Measurements from ENCODE around the gene PER2.

Gene PER2

DNA sequence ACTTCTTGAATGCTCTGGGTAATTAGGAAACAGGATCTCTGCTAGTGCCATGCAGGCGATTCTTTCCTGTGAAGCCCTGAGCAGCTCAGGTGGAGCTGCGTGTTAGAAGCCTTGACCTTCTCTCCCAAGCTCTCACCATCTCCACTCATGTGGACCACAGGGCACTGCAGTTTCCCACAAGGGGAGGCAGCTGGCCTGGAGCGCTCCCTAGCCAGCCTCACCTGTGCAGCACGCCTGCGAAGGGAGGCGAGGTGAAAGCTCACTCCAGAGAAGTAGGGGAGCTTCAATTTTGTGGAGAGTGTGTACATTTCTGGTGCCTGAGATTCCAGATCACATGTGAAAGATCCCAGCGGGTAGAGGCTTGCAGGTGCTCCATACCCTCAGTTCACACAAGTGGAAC, 37.5 kb downstream of the PER2 start:
- DNase-seq (ENCODE audit: low spot score): no peak

DNA sequence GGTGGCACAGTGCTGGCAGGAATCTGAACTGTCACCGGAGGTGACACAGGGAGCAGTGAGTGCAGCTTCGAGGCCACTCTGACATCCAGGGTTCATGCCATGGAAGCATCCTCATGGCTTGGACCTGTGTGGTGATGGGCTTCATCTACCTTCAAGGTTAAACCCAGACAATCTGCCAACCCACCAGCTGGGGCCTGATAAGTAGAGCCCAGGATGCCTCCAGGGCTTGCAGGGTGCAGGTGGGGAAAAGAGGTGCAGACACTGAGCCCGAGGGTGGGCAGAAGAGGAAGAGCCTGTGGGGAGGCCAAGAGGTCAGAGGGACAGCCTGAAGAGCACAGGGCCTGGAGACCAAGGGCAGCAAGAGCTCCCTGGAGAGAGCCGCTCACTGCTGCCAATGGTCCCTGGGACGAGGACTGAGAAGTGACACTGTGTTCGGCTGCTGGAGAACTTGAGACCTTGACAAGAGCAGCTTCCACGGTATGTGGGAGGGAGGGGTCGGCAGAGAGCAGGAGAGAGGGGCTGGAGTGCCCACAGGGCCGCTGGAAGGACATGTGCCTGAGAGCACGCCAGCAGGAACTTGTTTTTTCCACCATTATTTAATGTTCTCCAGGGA, 40.5 kb downstream of the PER2 start:
- no peak for DNase-seq (ENCODE audit: low spot score)

DNA sequence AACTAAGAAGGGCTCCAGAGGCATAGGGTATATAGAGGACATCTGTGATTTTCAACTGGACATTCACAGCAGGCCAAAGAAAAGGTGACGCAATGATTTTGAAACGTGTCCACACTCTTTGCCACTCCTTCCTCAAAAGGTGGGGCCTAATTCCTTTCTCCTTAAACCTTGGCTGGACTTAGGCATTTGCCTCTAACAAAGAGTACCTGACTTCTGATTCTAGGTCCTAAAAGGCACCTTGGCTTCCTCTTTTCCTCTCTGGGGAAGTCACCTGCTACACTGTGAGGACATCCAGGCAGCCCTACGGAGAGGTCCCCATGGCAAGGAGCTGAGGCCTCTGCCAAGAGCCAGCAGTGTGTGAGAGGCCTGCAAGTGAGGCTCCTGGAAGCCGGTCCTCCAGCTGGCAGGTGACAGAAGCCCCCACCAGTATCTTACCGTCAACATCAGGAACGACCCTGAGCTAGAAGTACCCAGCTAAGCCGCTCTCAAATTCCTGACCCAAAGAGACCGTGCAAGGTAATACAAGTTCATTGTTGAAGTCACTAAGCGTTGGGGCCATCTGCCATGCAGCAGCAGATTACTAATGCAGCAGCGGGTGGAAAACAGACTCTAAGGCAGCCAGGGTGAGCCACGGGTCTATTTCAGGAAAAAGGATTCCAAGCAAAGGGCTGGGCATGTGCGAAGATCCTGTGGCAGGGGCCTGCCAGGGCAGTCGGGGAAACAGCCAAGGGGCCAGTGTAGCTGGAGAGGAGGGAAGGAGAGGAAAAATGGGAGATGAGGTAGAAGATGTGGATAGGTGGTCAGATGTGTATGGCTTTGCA, 41.2 kb downstream of the PER2 start:
- DNase-seq (ENCODE audit: low spot score): no peak

DNA sequence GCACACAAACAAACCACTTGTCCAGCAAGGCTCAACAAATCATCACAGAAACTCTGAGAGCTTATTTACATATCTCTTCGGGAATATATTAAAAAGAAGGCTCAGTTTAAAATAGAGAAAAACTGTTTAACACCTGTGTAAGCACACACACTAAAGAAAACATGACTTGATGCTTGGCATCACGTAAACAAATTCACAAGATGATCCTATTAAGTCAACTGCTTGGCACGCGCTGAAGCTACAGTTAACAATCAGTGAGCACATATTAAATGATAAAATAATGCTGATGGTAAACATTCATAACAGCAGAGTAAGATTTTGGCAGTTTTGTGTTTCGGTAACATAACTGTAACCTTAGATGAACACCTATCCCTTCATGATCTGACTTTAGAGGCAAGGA, 44.3 kb downstream of the PER2 start:
- DNase-seq (ENCODE audit: low spot score): no peak

DNA sequence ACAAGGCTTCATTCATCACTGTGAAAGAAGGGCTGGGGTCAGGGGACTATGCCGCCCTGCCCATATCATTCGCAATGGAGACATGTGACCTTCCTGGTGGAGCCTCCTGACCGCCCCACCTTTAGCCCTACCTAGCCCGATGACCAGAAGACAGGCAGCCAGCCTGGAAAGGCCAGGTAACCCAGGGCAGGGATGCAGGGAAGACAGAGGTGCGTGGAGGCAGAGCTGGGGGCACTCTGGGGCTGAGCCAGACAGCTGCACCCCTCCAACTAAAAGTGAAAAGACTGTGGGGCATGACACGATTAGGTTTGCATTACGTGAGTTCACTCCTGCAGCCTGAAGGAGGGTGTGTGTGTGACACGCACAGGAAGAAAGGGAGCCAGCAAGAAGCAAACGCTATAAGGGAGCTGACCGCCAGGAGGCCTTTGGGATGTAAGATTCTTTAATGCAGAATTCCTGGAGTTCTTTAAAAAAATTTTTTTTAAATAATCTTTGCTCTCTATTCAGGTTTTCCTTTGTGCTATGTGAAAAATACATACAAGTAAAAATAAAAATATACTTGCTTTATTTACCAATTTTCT, 44.8 kb downstream of the PER2 start:
- DNase-seq (ENCODE audit: low spot score): no peak

DNA sequence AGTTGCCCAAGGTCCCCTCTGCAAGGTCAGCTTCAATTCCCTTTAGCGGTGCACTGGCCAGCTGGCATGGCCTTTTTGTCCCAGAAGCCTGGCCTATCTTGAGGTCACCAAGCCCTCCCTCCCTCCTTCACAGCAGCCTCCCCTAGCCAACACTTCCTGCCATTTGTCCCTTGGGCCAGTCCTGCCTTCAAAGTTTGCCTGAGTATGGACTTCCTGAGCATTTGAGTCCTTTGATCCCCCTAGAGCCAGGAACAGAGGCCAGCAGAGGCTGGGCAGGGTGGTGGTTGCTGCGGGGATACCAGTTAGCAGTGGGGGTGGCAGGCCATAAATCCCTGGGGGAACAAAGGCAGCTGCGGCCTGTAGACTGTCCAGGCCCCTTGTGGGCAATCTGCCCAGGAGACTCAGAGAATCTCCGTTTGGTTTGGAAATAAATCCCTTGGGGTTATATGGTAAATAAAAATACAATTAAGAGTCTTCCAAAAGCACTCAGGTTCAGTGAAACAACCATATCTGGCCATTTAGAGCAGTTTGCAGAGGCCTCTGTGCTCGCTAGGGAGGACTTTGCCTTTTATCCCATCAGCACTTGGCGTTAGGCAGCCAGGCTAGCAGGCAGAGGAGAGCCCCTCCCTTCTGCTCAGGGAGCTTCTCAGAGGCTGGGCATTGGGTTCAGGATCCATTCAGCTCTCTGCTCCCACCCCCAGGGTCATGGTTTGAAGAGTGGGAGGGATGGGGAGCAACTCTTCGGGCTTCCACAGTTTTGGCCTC, 45.5 kb downstream of the PER2 start:
- DNase-seq (ENCODE audit: low spot score): no peak

DNA sequence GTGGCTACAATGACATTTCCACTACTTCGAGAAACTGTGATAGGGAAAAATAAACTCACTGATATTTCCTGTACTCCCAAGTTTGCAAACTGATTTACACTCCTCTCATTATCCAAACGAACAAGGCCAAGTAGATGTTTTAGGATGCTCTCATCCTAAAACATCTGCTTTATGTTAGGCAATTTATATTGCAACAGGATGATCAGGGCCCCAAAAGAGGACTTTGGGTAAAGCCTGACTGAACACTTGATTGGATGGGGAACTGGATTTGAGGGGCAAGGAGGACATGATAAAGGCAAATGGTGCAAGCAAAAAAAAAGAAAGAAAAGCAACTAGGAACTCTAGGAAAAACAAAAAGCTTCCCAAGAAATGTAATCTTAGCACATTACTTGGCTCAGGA, 46.4 kb downstream of the PER2 start:
- no peak for DNase-seq (ENCODE audit: low spot score)

DNA sequence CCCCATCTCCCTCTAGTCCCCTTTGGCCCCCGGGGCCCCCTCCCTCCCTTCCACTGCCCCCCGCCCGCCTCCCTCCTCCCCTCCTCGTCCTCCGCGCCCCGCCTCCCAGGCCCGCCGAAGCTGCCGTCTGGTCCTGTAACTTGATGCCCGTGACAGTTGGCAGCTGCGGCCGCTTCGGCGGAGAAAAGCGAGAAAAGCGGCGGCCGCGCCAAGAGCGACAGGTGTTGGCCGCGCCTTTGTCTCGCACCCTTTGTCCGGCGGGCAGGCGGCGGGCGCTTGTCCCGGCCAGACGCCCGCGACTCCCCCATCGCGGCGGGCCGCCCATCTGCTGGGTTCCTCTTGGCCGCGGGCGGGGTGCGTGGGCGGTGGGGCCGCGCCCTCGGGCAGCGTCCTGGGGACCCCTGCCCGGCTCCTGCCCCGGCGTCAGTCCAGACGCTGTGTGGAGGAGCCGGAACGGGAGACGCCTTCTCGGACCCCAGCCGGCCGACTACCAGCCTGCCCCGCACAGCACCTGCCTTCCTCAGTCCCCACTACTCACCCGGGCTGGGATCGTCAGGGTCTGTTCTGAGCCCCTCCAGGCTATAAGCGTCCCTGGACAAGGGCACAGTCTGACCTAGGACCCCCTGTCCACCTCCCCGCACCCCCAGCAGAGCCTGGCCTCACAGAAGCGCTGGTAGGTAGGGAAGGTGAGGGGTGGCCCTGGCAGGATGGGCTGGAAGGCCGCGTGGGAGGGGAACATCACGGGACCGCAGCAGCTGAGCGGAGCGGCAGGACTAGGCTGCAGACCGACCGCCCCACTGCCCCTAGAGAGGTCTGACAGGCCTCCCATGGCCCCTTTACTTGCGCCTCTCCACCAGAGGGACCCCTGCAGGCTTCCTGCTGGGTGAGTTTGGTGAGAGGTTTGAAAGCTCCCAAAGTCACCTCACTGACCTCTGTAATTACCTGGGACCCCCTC, 47.4 kb downstream of the PER2 start:
- no peak for DNase-seq (ENCODE audit: low spot score)

DNA sequence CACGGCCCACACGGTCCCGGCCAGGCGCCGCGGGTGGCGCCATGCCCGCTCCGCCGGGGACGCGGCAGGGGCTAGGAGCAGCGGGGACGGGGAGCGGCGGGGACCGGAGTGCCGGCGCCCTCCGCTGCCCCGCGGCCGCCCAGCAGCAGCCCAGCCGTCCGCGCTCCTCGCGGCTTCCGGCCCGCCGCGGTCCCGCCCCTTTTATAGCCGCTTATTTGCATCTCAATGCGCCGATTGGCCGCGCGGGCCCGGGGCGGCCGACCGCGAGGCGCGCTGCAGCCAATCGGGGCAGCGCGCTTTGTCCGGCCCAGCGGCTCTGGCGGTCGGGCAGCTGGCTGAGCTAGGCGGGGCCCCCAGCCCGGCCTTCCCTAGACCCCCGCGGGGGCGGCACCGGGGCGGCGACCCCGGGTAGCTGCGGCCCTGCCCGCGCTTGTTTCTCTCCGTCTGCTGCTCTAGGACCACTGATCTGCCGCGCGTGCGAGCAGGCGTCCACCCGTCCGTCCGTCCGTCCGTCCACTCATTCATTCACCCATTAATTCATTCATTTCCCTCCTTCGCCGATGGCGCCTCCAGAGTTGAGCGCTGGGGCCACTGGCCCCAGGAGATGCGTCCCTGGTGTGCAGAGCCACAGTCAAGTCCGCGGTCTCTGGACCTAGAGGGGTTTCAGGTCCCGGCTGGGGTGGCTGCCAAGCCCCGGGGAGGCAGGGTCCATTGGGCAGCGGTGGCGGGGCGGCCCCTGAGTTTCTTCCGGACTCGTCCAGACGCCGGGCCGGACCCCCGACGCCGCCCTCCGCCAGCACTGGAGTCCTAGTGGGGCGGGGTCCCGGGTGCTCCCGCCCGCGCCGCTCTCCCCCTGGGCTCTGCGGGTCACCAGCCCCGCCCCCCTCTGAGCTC, 48.3 kb downstream of the PER2 start, which contains the start of gene HES6:
Gene HES6 (minus strand): TSS at position 176 of the 894 bp plus-strand sequence. CDS start 133 bp downstream, at position 43.
- peak; percentile 64 for DNase-seq (ENCODE audit: low spot score)

DNA sequence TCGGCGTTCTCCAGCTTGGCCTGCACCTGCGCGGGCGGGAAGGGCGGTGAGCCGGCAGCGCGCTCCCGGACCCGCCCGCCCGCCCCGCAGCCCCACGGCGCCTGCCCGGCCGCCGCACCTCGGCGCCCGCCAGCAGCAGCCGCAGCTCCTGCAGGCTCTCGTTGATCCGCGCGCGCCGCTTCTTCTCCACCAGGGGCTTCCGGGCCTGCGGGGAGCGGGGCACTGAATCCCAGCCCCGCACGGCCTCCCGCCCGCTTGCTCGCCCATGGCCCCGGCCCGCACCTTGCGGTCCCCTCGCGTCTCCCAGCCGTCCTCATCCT, 48.9 kb downstream of the PER2 start:
- DNase-seq (ENCODE audit: low spot score): no peak

DNA sequence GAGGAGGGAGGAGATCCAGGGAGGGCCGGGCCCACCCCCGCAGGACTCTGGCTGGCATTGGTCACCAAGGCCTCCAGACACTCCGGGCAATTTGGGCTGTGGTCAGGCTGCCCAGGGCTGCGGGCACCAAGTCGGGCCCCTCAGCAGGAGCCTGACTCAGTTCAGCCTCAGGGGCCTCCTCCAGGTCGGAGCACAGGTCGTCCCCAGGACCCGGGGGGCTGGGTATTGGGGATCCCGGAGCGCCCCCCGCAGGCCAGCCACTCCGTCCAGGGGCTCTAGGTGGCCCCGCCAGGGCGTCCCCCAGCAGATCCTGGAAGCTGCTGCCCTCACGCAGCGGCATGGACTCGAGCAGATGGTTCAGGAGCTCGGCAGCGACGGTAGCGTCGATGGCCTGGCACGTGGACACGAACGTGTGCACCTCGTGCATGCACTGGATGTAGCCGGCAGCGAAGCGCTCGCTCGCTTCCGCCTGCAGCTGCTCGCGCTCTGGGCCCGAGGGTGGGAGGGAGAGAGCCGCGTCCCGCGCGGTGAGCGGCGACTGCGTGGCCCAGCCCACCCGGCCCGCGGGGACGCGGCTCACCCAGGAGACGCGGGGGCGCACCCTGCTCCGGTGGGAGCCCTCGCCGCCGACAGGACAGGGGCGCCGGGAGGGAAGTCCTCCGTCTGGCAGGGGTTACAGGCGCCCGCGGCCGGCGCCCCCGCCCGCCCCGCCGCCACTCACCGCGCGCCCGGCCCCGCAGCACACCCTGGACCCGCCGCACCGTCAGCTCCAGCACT, 49.5 kb downstream of the PER2 start:
- no peak for DNase-seq (ENCODE audit: low spot score)

DNA sequence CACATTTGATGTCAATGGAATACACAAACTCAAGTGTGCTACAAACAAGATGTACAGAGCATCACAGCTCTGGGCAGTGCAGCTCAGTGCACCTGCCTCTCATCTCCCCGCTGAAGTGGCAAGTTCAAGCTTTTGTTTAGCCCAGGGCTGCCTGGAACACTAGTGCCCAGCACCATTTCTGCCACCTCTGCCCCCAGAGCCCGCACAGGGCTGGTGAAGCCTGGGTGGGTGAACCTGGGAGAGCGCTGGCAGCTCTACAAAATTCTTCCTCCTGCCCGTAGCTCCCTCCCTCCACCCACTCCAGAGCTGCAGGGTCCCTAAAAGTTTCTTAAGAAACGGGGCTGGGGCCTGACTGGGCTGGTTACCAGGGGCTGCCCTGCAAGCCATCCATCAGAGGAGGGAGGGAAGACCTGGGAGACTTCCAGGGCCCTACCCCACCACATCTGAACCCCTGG, 50.1 kb downstream of the PER2 start:
- DNase-seq (ENCODE audit: low spot score): no peak

DNA sequence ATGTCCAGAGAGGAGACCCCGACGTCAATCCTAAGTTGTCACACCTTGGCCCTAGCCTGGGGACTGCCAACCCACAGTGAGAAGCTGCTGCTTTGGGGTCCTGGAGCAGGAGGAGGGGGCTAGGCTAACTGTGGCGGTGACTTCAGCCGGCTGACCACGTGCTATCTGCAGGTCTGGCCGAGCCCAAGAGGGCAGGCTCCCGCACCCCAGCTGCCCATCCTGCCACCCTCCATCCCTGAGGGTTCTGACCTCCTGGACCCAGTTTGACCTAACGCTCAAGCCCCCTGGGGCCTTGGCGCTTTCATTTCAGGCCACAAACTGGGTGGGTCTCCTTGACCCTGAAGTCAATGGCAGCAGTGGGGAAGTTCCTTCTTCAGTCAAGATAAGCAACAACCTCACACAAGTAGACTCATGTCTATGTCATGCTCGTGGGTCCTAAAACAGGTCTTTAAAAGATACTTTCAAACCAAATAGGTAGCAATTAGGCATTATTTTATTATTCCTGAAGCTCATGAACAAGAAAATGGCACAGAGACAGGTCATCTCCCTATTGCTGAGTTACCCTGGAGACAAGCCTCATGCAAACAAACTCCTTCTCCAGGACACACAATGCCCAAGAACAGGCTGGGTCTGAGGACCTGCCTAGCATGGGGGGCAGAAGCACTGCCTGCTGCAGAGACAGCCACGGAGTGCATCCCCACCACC, 50.8 kb downstream of the PER2 start:
- no peak for DNase-seq (ENCODE audit: low spot score)

DNA sequence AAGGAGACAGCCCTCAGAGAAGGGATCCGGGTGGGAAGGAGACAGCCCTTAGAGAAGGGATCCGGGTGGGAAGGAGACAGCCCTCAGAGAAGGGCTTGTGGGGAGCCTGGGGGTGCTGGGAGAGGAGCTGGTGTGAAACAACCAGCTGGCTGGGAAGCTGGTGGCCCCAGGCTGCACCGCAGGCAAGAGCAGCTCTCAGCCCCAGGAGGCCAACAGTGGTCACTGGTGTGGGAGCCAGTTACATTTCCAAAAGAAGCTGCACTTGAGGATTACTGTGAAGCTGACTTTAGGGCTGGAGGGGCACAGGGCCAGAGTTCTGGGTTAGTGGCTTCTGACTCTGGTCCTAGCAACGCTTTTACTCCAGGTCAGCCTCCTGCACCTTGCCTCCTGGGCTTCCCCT, 51.8 kb downstream of the PER2 start:
- no peak for DNase-seq (ENCODE audit: low spot score)

DNA sequence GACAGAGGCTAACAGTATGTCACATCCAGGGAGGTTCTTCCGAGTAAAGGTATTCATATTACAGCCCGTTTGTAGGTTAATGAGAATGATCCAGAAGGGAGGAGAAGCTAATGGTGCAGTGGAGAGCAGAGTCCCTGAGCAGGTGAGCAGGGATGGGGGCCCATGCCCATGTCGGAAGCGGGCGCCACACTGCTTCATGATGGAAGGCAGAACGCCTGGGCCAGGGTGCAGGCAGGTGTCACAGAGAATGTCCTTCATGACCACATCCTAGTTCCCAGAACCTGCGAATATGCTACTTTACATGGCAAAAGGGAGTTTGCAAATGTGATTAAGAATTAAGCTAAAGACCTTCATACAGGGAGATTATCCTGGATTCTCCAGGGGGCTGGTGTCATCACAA, 52.6 kb downstream of the PER2 start:
- no peak for DNase-seq (ENCODE audit: low spot score)

DNA sequence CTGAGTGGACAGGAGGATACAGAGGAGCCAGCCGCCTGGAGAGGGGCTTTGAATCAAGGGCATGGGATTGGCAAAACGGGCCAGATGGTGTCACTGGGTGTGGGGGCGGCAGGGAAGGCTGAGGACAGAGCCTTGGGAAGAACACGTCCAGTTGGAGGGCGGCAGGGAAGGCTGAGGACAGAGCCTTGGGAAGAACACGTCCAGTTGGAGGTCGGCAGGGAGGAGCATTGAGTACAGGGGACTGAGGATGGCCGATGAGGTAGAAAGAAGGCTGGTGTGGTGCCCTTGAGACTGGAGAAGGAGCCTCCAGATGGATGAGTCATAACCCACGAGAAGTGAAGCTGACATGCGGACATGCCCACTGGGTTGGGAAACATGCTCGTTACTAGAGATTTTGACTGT, 53.1 kb downstream of the PER2 start:
- DNase-seq (ENCODE audit: low spot score): no peak

DNA sequence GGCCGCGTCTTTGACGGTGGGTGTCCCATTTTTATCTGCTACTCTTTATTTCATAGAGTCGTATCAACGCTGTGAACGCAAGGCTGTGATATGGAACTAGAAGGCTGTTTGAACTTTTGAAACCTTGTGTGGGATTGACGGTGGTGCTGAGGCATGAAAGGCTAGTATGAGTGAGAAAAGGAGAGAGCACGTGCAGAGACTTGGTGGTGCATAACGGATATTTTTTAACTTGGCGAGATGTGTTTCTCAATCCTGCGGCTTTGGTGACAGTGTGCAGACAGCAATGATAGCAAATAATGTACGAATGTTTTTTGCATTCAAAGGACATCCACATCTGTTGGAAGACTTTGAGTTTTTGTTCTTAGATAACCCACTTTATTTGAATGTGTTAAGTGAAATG, 54.8 kb downstream of the PER2 start:
- DNase-seq (ENCODE audit: low spot score): no peak

DNA sequence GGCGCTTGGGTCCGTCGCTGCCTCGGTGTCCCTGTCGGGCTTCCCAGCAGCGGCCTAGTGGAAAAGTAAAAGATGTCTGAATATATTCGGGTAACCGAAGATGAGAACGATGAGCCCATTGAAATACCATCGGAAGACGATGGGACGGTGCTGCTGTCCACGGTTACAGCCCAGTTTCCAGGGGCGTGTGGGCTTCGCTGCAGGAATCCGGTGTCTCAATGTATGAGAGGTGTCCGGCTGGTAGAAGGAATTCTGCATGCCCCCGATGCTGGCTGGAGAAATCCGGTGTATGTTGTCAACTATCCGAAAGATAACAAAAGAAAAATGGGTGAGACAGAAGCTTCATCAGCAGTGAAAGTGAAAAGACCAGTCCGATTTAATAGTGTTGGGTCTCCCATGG, 56.6 kb downstream of the PER2 start:
- DNase-seq (ENCODE audit: low spot score): no peak

DNA sequence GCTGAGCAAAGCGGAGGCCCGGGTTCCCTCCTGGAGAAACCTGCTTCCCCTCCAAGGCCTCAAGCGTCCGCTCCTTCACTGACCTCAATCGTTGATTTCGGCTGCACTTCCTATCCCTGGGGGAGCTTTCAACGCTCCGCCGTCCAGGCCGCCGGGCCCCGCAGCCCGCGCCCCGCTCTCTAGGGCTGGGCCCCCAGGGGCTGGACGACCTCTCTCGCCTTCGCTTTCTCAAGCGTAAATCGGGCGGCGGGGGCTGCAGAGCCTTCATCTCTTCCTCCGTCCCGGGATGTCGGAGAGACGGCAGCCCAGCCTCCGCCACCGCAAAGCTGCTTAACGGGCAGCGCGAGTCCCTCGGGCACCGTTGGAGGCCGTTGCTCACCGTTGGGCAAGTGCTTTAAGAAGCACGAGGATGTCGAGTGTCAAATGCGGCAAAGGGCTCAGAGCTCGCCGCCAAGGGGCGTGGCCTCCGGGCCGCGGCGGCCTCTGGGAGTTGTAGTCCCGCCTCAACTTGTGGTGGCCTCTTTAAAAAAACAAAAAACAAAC, 57.1 kb downstream of the PER2 start:
- DNase-seq (ENCODE audit: low spot score): no peak
